Skeletal muscle tissue (tissue), 4 donors: ENCODE data around the gene TLCD3B. TPM values are rescaled to one million over a fixed set of nuclear protein-coding genes. Genes with fewer than 3 reads are reported as not detected.
"Not testable (repeated sequence)": the region's sequence is repeated elsewhere in the genome, so short reads cannot be mapped to it uniquely, and the experiment has no call there.

ENCODE experiments used
- H3K27ac ChIP-seq: one replicate; pipeline ENCODE4 v1.7.0; 2013; ENCODE audit warnings: mild to moderate bottlenecking, low read depth, low read length, inconsistent platforms
- H3K27me3 ChIP-seq, 3 donors: one replicate each; pipeline ENCODE4 v1.7.0; 2013; ENCODE audit warnings: low read length in 3 of 3; ENCODE audit not compliant: control insufficient read depth in 3 of 3, insufficient read depth in 3 of 3
- H3K36me3 ChIP-seq, 3 donors: one replicate each; pipeline ENCODE4 v1.7.0; 2013; ENCODE audit warnings: low read length in 3 of 3; ENCODE audit not compliant: control insufficient read depth in 3 of 3, insufficient read depth in 3 of 3
- H3K4me1 ChIP-seq, 3 donors: one replicate each; pipeline ENCODE4 v1.7.0; 2013; ENCODE audit warnings: low read length in 3 of 3, mild to moderate bottlenecking in 3 of 3; ENCODE audit not compliant: control insufficient read depth in 3 of 3, insufficient read depth in 3 of 3
- H3K4me3 ChIP-seq, 3 donors: one replicate each; pipeline ENCODE4 v1.7.0; 2013; ENCODE audit warnings: low read length in 3 of 3
- H3K9ac ChIP-seq, 3 donors: one replicate each; pipeline ENCODE4 v1.7.0; 2013; ENCODE audit warnings: low read length in 3 of 3, mild to moderate bottlenecking in 3 of 3, moderate library complexity in 2 of 3, low read depth in 1 of 3
- H3K9me3 ChIP-seq, 3 donors: one replicate each; pipeline ENCODE4 v1.7.0; 2013; ENCODE audit warnings: low read length in 3 of 3; ENCODE audit not compliant: control insufficient read depth in 3 of 3
- total RNA-seq: library from RNA; depleted of rRNA; stranded (reverse); fragments of >200 nt; gene quantifications from one replicate; pipeline ENCODE4 v1.2.3, GENCODE V29; 2014
- donor health status: Osteomylitis.

The TLCD3B gene
- total RNA-seq, 1 donor from 2014 or later, result 0.52 TPM

DNA sequence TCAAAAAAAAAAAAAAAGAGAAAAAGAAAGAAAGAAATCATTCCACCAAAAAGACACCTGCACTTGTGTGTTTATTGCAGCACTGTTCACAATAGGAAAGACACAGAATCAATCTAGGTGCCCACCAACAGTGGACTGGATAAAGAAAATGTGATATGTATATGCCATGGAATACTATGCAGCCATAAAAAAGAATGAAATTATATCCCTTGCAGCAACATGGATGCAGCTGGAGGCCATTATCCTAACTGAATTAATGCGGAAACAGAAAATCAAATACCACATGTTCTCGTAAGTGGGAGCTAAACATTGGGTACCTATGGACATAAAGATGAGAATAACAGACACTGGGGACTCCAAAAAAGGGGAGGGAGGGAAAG, 13.8 kb downstream of the TLCD3B start:
- peaks cover under 1 to 4% (median 2%) of the 10 kb centered on the region in 3 donors for H3K27me3 ChIP-seq
- no peak overlapping the region for H3K27ac ChIP-seq
- H3K4me3 ChIP-seq, result no peak overlapping the region
- no peaks in the 10 kb centered on the region for H3K36me3 ChIP-seq
- H3K9me3 ChIP-seq, result no peaks in the 10 kb centered on the region
- peaks cover 5 to 9% (median 8%) of the 10 kb centered on the region in 3 donors for H3K4me1 ChIP-seq
- H3K9ac ChIP-seq, result no peak overlapping the region

DNA sequence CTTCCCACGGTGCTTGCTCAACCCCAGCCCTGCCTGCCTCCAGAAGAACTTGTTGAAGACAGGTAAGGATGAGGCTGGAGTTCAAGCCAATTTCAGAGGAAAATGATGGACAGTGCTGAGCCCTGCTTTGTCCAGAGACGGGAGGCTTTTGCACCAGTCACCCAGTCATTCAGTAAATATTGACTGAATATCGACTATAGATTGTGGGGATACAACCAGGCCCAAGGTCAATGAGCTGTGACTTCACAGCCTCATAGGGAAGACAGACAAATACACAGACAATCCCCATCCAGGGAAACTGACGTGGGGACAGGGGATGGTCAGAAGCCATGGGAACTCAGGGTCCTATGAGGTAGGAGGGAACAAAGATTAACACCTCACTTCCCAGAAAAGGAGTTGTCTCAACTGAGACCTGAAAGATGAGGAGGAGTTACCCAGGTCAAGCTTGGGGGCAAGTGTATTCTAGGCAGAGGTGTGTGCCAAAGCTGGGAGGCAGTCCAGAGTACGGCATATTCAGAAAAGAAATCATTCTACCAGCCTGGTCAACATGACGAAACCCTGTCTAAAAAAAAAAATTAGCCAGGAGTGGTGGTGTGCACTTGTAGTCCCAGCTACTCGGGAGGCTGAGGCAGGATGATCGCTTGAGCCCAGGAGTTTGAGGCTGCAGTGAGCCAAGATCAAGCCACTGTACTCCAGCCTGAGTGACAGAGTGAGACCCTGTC, 14.4 kb downstream of the TLCD3B start:
- H3K27ac ChIP-seq, result no peak overlapping the region
- H3K9ac ChIP-seq, result no peak overlapping the region
- H3K9me3 ChIP-seq, result no peaks in the 10 kb centered on the region
- H3K4me1 ChIP-seq, result peaks cover 5 to 11% (median 8%) of the 10 kb centered on the region in 3 donors
- peaks cover 6 to 8% (median 7%) of the 10 kb centered on the region in 3 donors for H3K27me3 ChIP-seq
- no peak overlapping the region for H3K4me3 ChIP-seq
- no peaks in the 10 kb centered on the region for H3K36me3 ChIP-seq

DNA sequence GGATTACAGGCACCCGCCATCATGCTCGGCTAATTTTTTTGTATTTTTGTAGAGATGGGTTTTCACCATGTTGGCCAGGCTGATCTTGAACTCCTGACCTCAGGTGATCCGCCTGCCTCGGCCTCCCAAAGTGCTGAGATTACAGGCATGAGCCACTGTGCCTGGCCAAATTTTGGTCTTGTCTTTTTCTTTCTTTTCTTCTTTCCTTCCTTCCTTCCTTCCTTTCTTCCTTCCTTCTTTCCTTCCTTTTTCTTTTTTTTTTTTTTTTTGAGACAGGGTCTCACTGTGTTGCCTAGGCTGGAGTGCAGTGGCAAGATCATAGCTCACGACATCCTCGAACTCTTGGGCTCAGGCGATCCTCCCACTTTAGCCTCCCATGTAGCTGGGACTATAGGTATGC, 15.6 kb downstream of the TLCD3B start:
- H3K4me3 ChIP-seq, H3K9me3 ChIP-seq, H3K36me3 ChIP-seq, H3K4me1 ChIP-seq, H3K27ac ChIP-seq, H3K9ac ChIP-seq: not testable (repeated sequence)
- peaks cover 10 to 17% (median 16%) of the 10 kb centered on the region in 3 donors for H3K27me3 ChIP-seq

DNA sequence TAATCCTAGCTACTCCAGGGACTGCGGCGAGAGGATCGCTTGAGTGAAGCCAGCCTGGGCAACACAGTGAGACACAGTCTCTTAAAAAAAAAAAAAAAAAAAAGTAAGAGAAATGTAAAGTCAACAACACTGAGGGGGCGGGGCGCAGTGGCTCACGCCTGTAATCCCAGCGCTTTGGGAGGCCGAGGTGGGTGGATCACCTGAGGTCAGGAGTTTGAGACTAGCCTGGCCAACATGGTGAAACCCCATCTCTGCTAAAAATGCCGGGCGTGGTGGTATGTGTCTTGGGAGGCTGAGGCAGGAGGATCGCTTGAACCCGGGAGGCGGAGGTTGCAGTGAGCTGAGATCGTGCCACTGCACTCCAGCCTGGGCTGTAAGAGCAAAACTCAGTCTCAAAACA, 18.5 kb downstream of the TLCD3B start:
- H3K36me3 ChIP-seq, H3K4me3 ChIP-seq, H3K9ac ChIP-seq, H3K9me3 ChIP-seq, H3K27ac ChIP-seq: not testable (repeated sequence)
- peaks cover 34 to 42% (median 36%) of the 10 kb centered on the region in 3 donors for H3K27me3 ChIP-seq
- peaks cover 0 to 13% (median 5%) of the 10 kb centered on the region in 3 donors for H3K4me1 ChIP-seq

DNA sequence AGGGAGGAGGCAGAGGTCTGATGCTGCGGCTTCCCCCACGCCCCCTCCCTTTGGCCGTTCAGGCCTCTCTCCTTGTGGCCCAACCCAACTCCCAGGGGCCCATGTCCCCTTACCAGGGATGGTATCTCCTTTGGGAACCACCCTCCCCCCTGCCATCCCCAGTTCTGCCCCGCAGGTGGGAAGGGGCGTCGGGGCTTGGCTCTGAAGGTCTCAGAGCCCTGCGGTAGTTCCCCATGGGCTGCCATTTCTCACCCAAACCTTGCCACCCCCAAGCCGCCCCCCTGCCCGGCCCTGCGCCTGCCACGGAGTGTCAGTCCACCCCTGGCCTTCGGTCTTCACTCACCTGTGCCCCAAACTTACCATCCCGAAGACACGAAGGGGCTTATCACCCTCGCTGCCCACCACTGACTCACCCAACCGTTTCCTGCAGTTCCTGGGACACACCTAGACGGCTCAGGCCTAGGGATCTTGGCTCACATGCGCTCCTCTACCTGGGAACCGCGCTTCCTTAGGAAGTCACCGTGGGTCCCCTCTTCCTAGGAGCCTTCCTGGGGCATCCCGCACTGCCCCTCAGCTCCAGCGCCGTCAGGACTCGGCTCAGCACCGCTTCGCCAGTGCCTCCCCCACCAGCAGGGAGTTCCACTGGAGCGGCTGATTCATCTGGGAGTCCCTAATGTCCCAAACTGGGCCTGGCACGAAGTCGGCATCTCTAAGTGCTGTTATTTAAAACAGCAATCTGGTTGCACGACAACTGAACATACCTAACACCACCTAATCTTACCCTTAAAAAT, 19.2 kb downstream of the TLCD3B start:
- peaks cover 36 to 44% (median 38%) of the 10 kb centered on the region in 3 donors for H3K27me3 ChIP-seq
- no peak overlapping the region for H3K9ac ChIP-seq
- no peak overlapping the region for H3K4me3 ChIP-seq
- H3K4me1 ChIP-seq, result peaks cover 0 to 13% (median 5%) of the 10 kb centered on the region in 3 donors
- no peaks in the 10 kb centered on the region for H3K9me3 ChIP-seq
- no peaks in the 10 kb centered on the region for H3K36me3 ChIP-seq
- no peak overlapping the region for H3K27ac ChIP-seq

DNA sequence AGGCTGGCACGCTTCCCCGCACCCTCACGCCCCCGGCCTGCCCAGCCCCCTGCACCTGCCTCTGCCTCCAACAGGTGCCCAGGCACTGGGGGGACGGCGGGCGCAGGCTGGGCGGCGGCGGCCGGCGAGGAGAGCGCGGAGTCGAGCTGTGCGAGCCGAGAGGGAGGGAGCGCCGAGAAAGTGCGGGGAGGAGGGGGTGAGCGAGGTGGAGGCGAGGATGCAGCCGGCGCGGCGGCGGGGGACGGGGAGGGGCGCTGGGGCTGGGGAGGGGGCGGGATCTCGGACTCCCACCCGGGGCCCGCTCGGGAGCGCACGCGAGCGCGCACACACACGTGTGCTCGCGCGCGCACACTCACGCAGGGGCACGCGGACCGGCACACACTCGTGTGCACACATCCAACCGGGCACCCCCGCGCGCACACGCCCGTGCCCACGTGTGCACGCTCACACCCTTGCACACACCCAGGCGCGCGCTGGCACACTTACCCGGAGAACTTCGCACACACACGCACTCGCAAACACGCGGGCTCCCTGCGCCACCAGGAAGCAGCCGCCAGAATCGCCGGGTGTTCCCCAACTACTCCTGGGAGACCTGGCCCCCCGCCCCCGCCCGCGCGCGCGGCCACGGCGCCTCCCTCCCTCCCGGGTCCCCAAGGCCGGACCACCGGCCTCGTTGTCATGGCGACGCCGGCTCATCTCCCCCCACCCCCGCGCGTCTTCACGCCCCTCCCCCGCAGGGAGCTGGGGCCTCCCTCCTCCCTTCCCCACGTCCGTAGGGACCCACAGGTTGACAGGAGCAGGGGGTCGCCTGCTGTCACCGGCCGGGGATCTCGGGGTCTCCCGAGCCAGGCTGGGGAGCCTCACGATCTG, 20.0 kb downstream of the TLCD3B start, which contains the start of gene DOC2A:
Gene DOC2A, minus strand, starts transcription at position 184 of the 870 bp plus-strand sequence. CDS start 805 bp downstream, outside the sequence.
- Histone ChIP-seq H3K4me1 (peaks cover 0 to 13% (median 5%) of the 10 kb centered on the region in 3 donors), H3K4me3 (peak within 1 kb of the TSS in 2 of 3 donors; percentile 29 to 40), H3K27ac (no peak within 1 kb of the TSS), H3K9ac (no peak within 1 kb of the TSS), H3K27me3 (peaks cover 36 to 44% (median 38%) of the 10 kb centered on the region in 3 donors), H3K36me3 (peaks cover 0 to 1% (median 0%) of the 10 kb centered on the region in 3 donors), H3K9me3 (no peaks in the 10 kb centered on the region)

DNA sequence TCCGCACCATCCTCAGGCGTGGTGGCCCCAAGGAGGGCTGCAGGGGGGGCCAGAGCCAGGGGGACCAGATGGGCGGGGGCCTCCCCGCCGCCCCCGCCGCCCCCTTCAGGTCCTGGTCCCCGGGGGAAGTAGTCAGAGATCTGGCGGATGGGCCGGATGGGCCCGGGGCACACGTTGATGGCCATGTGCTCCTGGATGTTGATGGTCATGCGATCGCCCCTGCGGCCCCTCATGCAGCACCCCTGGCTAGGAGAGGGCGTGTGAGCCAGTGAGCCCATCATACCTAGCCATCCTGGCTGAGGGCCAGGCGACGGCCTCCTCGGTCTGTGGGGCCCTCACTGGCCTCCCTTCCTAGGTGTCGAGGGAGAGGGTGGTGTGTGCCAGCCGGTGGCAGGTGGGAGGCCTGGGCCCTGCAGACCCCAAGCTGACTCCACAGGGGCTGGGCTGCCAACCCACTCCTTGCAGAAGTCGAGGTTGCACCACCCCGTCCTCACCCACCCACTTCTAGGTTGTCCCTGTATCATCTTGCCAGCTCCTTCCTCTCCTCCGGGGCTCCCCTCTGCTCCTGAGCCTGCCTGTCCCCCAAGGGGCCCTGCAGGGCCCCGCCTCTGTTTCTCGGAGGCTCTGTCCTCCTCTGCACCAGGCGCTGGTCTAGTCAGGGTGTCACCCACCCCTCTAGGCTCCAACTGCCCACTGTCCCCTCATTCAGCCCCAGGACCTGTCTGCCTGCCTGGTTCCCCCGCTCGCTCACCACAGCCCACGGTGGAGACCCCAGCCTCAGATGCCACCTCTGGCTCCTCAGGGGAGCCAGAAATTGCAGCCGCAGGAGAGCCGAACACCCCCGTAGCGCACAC, 20.9 kb downstream of the TLCD3B start:
- H3K36me3 ChIP-seq, result peaks cover 0 to 3% (median 0%) of the 10 kb centered on the region in 3 donors
- H3K27ac ChIP-seq, result no peak overlapping the region
- H3K9ac ChIP-seq, result no peak overlapping the region
- H3K4me1 ChIP-seq, result peaks cover 5 to 13% (median 7%) of the 10 kb centered on the region in 3 donors
- H3K9me3 ChIP-seq, result no peaks in the 10 kb centered on the region
- peaks cover 36 to 44% (median 38%) of the 10 kb centered on the region in 3 donors for H3K27me3 ChIP-seq
- peak overlapping the region in 1 of 3 donors; percentile 29 for H3K4me3 ChIP-seq

DNA sequence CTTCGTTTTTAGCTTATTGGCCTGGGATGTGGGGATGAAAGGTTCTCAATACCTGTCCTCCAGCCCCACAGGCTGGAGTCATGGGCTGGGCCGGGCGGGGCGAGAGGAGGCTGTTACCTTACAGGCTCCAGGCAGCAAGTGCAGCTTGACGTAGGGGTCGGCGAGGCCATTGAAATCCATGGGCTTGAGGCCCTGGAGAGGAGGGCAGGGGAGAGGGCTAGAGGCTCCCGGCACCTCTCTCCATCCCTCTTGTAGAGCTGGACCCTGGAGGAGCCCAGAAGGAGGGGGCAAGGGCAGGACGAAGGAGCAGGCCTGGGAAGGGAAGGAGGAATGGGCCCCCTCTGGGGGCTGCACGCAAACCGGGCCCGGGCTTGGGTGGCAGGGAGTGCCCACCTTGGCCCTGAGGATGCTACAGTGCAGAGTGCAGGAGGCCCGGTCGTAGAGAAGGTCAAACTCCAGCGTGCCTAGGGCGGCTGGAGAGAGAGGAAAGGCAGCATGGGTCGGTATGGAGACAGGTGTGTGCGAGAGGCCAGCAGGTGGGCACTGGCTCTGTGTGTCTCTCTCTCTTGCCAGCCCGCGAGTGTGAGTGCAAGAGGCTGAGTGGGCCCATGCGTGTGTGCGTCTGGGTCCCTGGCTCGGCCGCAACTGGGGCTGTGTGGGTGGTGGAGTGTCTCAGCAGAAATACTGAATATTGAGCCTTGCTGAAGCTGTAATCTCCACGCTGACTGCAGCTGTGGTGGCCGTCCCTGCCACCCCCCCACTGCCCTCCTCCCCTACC, 21.8 kb downstream of the TLCD3B start:
- peaks cover 36 to 44% (median 38%) of the 10 kb centered on the region in 3 donors for H3K27me3 ChIP-seq

More for the DNA sequence above, 21.8 kb downstream of the TLCD3B start:
- H3K4me1 ChIP-seq, result peaks cover 5 to 13% (median 7%) of the 10 kb centered on the region in 3 donors
- H3K9ac ChIP-seq, result no peak overlapping the region
- H3K9me3 ChIP-seq, result no peaks in the 10 kb centered on the region
- peaks cover 0 to 3% (median 0%) of the 10 kb centered on the region in 3 donors for H3K36me3 ChIP-seq
- no peak overlapping the region for H3K4me3 ChIP-seq
- no peak overlapping the region for H3K27ac ChIP-seq
